ENCODE measurements around the gene POPDC2.
"Not testable (repeated sequence)": the region's sequence is repeated elsewhere in the genome, so short reads cannot be mapped to it uniquely, and the experiment has no call there.

POPDC2 gene

GRCh38 chr3:119611664-119612063, 48.7 kb downstream of the POPDC2 start:
- no peak for DNase-seq

- DNase-seq = no peak
These were observed 51.1 kb downstream of the POPDC2 start for GRCh38 chr3:119609301-119609700.

- DNase-seq = no peak
These were observed 51.9 kb downstream of the POPDC2 start for GRCh38 chr3:119608405-119609000.

GRCh38 chr3:119604878-119605277, 55.5 kb downstream of the POPDC2 start:
- DNase-seq = no peak

- no peak for DNase-seq
These were observed 57.7 kb downstream of the POPDC2 start for GRCh38 chr3:119602676-119603075.

- no peak for DNase-seq
These were observed 59.2 kb downstream of the POPDC2 start for GRCh38 chr3:119601154-119601553.

GRCh38 chr3:119600732-119601131, 59.7 kb downstream of the POPDC2 start:
- peak; percentile 20 for DNase-seq

- DNase-seq = no peak
These were observed 60.7 kb downstream of the POPDC2 start for GRCh38 chr3:119599558-119600174.

- no peak for DNase-seq
These were observed 61.8 kb downstream of the POPDC2 start for GRCh38 chr3:119598410-119599098.

- DNase-seq = no peak
These were observed 62.7 kb downstream of the POPDC2 start, which contains the start of gene PLA1A for GRCh38 chr3:119597548-119598288. Gene PLA1A (plus strand): TSS chr3:119597885. CDS start chr3:119597914, 29 bp downstream.

GRCh38 chr3:119596398-119596797, 64.0 kb downstream of the POPDC2 start:
- DNase-seq = no peak

- no peak for DNase-seq
These were observed 64.6 kb downstream of the POPDC2 start for GRCh38 chr3:119595639-119596334.

GRCh38 chr3:119594929-119595328, 65.5 kb downstream of the POPDC2 start:
- DNase-seq = not testable (repeated sequence)

- no peak for DNase-seq
These were observed 66.3 kb downstream of the POPDC2 start for GRCh38 chr3:119594066-119594465.

GRCh38 chr3:119592861-119593260, 67.5 kb downstream of the POPDC2 start:
- DNase-seq = no peak

All from NCI-H1436 (cell line).